Measurements from ENCODE around the gene CABP4. TPM values are rescaled to one million over a fixed set of nuclear protein-coding genes. Genes with fewer than 3 reads are reported as not detected.

Gene CABP4
- total and polyA plus RNA-seq, 10 of the 15 experiments (the other 5 are each of a cell fraction or from before 2014, with no cell fraction given), result 0.04 to 0.41 (median 0.14) TPM; not detected in 2

GRCh38 chr11:67506426-67507051, 51.4 kb downstream of the CABP4 start:
- no peaks in the 10 kb centered on the region for H3K9me3 ChIP-seq (replicated peaks; ENCODE audit: control insufficient read depth, insufficient read depth, low read length)
- ChIA-PET SMC1A (ENCODE audit: uncharacterized antibody, unreplicated experiment) (interaction anchor here (1.0 to 4.3 kb wide), 4 partner anchors 20 to 100 kb away, joined by 3 to 23 read pairs (median 6); partner anchors contain the start of gene PTPRCAP), POLR2A (interaction anchor here (1.5 to 2.3 kb wide), 2 partner anchors 38 to 105 kb away, joined by 4 to 6 read pairs; partner anchors contain the start of genes PPP1CA and TMEM134), CTCF (interaction anchor here (0.7 to 2.9 kb wide), 10 partner anchors 17 to 153 kb away, joined by 3 to 30 read pairs (median 4); partner anchors contain the start of genes POLD4, PPP1CA and TBC1D10C), RAD21 (ENCODE audit: unreplicated experiment) (interaction anchor here (1.1 to 2.8 kb wide), 7 partner anchors 24 to 115 kb away, joined by 3 to 19 read pairs (median 4); partner anchors contain the start of genes AIP, PPP1CA, PTPRCAP and RAD9A)
- H3K27me3 ChIP-seq (replicated peaks in 1 of 2; ENCODE audit: control insufficient read depth in 2 of 2, insufficient read depth in 2 of 2, low read length in 1 of 2), result no peaks in the 10 kb centered on the region; a peak in 1 of 4 replicates
- ATAC-seq (no peak), FAIRE-seq (no peak), DNase-seq (ENCODE audit: low read depth, low spot score) (no peak)
- peak overlapping the region; percentile 99 for H3K4me2 ChIP-seq (ENCODE audit: control insufficient read depth, insufficient read depth)
- peaks cover 0 to 3% of the 10 kb centered on the region in 2 experiments; a peak in 2 of 4 replicates for H3K36me3 ChIP-seq (ENCODE audit: control insufficient read depth in 2 of 2, insufficient read depth in 2 of 2, low read length in 1 of 2)
- peak overlapping the region; percentile 38 for H3K9ac ChIP-seq (ENCODE audit: control insufficient read depth, insufficient read depth, low read length)
- 84% methylated on average over 16 of the region's 16 CpGs for WGBS (ENCODE audit: insufficient coverage, insufficient replicate concordance, low lambda C conversion rate, missing lambda C conversion rate)
- intact Hi-C loops (cut with micrococcal nuclease; ENCODE audit: unreplicated experiment) (loop anchor here (1.0 to 5.0 kb wide), 7 partner anchors 20 to 150 kb away; partner anchors contain the start of genes PPP1CA and PTPRCAP), in situ Hi-C loops (cut with MboI) (no loop called here)
- BruUV-seq (replicated peaks), result TSS peak; percentile 83
- H3K4me1 ChIP-seq (ENCODE audit: control insufficient read depth, insufficient read depth, low read length), result peaks cover 27% of the 10 kb centered on the region
- H3K79me2 ChIP-seq (ENCODE audit: control insufficient read depth, insufficient read depth, low read length), result peaks cover 32% of the 10 kb centered on the region
- no peaks in the 10 kb centered on the region for H4K20me1 ChIP-seq (ENCODE audit: control insufficient read depth, insufficient read depth)
- peak overlapping the region; percentile 82; the same call in 1 of the 2 replicates for H3K4me3 ChIP-seq
- no peak overlapping the region for H2AFZ ChIP-seq (ENCODE audit: control insufficient read depth, low read depth, low read length)
- peak overlapping the region; percentile 17; the same call in 1 of the 2 replicates for H3K27ac ChIP-seq (ENCODE audit: control insufficient read depth, insufficient read depth)
- no peak for TF ChIP-seq CREB1 (IDR thresholded peaks at IDR 0.05; ENCODE audit: low read depth)
- no peak for TF ChIP-seq RB1 (IDR thresholded peaks at IDR 0.05; ENCODE audit: borderline replicate concordance)
- no peak for TF ChIP-seq CHD4 (IDR thresholded peaks at IDR 0.05)
- no peak for TF ChIP-seq POLR2AphosphoS2 (IDR thresholded peaks at IDR 0.05; ENCODE audit: low read depth, low read length)
- TF ChIP-seq RAD21 (IDR thresholded peaks at IDR 0.05; ENCODE audit: insufficient read depth, low read depth, low read length), result no peak
- no peak for TF ChIP-seq ZZZ3 (IDR thresholded peaks at IDR 0.05; ENCODE audit: control insufficient read depth, insufficient read length, low read depth)
- no peak for TF ChIP-seq BCL3 (IDR thresholded peaks at IDR 0.05; ENCODE audit: borderline replicate concordance, insufficient read depth, low read depth, low read length, poor library complexity, severe bottlenecking)
- TF ChIP-seq POLR2A (IDR thresholded peaks at IDR 0.05; ENCODE audit: low read depth, low read length), result no peak
- no peak for TF ChIP-seq ASH2L (IDR thresholded peaks at IDR 0.05; ENCODE audit: borderline replicate concordance, low read depth)
- TF ChIP-seq SREBF2 (IDR thresholded peaks at IDR 0.05; ENCODE audit: low read length), result no peak
- TF ChIP-seq HDAC2 (IDR thresholded peaks at IDR 0.05), result no peak
- TF ChIP-seq NKRF (conservative IDR thresholded peaks at IDR 0.05), result no peak
- TF ChIP-seq SIX5 (IDR thresholded peaks at IDR 0.05; ENCODE audit: low read depth, low read length, severe bottlenecking), result no peak
- no peak for TF ChIP-seq RELB (IDR thresholded peaks at IDR 0.05; ENCODE audit: low read depth)
- TF ChIP-seq MTA3 (IDR thresholded peaks at IDR 0.05; ENCODE audit: borderline replicate concordance, low read length), result no peak
- no peak for TF ChIP-seq E2F8 (IDR thresholded peaks at IDR 0.05; ENCODE audit: low read depth, partially characterized antibody)

All from GM12878 (cell line).